GM12892 (cell line): Measurements from ENCODE around the gene FSD1.

Experiments
- POLR2A ChIP-seq: IDR thresholded peaks from 2 replicates; pipeline ENCODE4 v1.6.1; 2011; ENCODE audit warnings: low read depth, low read length, control low read depth
- POLR2AphosphoS5 ChIP-seq: IDR thresholded peaks from 2 replicates; pipeline ENCODE4 v1.6.1; 2011; ENCODE audit warnings: low read depth, low read length, control low read depth

DNA sequence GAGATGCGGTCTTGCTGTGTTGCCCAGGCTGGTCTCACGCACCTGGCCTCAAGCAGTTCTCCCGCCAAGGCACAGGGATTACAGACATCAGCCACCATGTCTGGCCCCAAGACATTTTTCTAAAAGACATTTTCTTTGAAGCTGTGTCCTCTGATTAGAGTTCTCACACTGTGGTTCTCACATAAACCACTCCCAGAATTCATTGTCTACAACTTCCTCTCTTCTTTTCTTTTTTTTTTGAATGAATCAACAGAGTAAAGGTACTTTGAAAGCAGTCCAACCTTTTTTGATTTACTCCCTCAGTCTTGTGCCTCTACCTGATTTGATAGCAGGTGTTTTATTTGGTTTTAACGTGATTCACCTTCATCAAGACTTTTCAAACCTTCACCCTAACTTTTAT is 39.6 kb upstream of the FSD1 start:
- TF ChIP-seq POLR2AphosphoS5 (no peak), POLR2A (no peak)
